Suppressor macrophage treated with lipopolysaccharide for 1 hour (primary cell): ENCODE measurements around the gene KDM3B.
"Not testable (repeated sequence)": the region's sequence is repeated elsewhere in the genome, so short reads cannot be mapped to it uniquely, and the experiment has no call there.

Experiments used
- DNase-seq, 3 donors: peaks; one replicate each; pipeline ENCODE4 v3.0.0-alpha.2; 2020 to 2022

The KDM3B gene

GRCh38 chr5:138468966-138469539 is 116.6 kb downstream of the KDM3B start:
- DNase-seq = no peak

- DNase-seq = no peak
These were observed 117.2 kb downstream of the KDM3B start for GRCh38 chr5:138469540-138470321.

GRCh38 chr5:138470322-138471051 is 118.0 kb downstream of the KDM3B start:
- DNase-seq = no peak

GRCh38 chr5:138471052-138471361 is 118.5 kb downstream of the KDM3B start:
- no peak for DNase-seq

- DNase-seq = no peak
These were observed 119.9 kb downstream of the KDM3B start for GRCh38 chr5:138472353-138472752.

- DNase-seq = not testable (repeated sequence)
These were observed 120.7 kb downstream of the KDM3B start for GRCh38 chr5:138473151-138473550.

GRCh38 chr5:138476918-138477317 is 124.4 kb downstream of the KDM3B start:
- DNase-seq = no peak

GRCh38 chr5:138482638-138483037 is 130.2 kb downstream of the KDM3B start:
- DNase-seq = no peak
